HG02610 (cell line): ENCODE results near the gene PANX1.

Source experiments
- ATAC-seq: cut with Tn5 transposase; IDR thresholded peaks from one replicate; pipeline ENCODE4 v1.9.1; 2021; ENCODE audit warnings: mild to moderate bottlenecking, moderate library complexity; ENCODE audit not compliant: unreplicated experiment

PANX1 gene

DNA sequence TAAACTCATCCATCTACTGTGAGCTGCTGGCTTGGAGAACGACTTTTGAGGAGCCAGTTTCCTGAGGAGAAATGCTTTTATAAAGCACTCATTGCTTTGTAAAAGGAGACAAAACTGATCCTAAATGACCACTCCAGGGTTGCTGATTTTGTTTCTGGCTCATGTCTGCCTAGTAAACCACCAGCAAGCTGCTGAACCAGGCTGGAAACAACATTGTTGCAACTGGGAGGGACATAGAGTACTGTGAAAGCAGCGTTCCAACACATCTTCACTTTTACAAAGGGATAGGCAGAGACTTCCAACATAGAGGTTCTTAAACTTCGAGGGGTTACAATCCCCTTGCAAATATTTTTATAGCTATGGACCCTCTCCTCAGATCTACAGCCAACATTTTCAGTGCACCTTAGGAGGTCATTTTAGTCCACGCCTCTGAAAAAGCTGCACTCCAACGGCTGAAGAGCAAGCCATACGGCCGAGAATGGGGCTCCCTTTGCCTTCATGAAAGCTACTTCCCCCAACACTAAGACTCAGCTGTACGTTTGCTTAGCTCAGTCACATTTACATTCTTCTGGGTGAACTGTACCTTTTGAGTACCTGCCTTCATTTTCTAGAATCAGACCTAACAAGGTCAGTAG is 54.7 kb downstream of the PANX1 start:
- peak; percentile 8 for ATAC-seq

DNA sequence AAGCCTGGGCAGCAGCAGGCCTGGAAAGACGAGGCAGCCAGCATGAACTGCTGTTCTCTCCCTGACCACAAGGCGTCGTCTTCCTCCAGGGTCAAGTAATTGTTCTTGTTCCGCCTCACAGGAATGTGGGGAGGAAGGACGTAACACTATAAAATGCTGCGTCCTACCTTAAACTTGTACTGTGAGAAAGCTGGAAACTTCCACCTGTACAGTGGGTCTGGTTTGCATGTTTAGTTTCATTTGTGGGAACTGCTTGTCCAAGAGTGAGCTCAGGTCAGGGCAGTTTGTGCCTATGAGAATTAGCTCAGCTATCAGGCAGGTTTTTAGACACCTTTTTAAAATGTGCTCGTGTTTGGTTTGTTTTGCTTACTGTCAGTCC is 55.2 kb downstream of the PANX1 start:
- peak; percentile 72 for ATAC-seq

DNA sequence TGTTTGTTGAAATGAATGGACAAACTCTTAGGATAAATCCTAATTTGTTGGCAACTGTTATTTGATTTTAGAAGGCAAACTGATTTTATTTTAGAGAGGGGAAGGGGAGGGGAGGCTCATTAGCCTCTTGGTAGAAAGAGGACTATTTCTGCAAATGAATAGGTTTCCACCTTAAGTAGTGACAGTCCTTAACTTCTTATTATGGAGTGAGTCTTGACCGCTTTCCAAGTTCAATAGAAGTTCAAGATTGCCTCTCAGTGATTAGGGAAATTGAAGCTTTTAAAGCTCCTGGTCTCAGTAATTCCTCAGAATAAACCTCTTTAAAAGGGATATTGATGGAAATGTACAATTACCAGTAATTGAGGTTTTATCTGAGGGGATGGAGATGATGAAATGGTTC is 55.7 kb downstream of the PANX1 start:
- ATAC-seq: no peak

DNA sequence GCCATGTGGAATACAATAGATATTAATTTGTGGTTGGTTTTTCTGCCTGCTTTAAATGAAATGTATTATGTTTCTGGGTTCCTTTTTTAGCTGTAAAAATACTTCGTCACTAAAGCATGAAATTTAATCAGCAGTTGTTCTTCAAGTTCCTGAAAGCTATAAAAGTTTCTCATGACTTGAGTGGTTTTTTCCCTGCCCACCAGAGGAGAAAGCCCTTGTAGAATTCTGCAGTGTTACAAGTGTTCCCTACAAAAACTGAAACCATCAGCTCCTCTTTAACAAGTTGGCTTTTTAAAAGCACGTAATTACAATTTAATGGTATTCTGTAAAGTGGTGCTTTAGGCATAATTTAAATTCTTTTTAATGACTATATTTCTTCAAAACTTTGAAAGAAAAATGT is 56.2 kb downstream of the PANX1 start:
- no peak for ATAC-seq

DNA sequence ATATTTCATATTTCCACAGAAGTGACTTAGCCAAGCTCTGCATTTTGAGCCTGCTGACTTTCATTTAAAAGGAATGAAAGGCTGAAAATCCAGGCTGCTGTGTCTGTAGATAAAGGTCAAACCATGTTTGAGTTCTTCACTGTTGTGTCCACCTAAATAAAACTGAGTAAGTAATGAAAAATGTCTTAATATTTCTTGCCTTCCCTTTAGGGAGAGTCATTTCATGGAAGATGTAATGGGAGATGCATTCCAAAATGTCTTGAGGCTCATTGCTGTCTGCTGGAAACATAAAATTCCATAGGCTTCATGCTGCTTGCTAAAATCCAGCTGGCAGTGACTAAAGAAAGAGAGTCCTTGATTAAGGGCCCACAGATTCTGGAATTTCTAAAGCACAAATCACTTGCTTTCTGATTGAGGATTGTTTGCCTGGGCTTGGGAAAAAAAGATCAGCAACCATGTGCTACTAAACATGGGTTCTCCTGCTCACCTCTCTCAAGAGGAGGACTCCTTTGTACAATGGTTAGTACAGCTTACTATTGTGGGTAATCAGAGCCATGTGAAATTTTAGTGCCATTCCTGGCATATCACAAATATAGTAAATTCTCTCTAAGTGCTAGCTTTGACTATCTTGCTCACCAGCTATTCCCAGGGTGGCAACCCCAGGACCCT is 56.9 kb downstream of the PANX1 start:
- ATAC-seq: no peak

DNA sequence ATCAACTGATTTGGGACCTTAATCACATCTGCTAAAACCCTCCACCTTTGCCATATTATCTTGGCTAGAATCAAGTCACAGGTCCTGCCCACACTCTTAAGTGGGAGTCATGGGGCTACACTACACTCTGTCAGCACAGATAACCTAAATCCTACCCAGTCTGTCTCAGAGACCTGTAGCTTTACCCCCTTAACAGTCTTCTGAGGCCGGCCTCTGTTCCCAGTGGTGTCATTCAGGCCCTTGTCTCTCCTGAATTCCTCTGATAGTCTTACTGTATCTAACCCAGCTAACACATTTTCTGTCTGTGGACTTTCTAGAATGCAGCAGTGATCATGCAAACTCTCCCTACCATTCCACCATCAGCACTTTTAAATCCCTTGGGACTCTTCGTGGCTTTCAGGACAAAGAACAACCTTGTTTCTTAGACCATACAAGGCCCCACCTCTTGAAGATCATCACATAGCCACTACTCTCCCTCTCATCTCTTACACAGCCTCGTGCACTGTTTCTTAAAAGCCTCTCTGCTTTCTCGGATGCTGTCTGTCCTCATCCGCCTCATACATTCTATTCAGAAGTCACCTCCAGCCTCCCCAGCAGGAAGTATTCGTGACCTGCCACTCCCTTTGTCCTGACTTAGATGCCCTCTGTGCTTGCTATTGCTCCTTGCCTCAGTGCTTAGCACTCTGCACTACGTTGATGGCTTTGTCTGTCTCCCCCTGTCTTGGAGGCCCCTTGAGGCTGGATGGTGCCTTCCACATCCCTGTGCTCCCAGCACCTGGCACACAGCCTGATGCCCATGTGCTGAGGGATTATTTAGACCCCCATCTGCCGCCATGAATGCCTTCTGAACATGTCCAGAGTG is 57.9 kb downstream of the PANX1 start:
- ATAC-seq: no peak

DNA sequence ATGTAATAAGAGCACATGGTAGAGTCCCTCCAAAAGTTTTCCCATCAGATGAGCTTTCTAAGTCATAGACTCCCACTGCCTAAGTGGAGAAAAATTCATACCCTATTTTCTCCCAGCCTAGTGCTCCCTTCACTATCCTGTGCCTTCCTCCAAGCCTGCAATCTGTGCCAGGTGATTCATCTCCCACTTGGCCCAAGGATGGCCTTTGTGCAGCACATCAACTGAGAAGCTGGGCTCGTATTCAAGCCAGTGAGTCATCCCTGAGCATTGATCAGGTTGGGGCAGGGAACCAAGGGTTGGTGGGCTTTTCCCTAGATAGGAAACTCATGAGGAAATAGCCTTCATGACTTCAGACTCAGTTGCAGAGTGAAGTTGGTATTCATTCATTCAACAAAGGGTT is 64.6 kb downstream of the PANX1 start:
- ATAC-seq: no peak

DNA sequence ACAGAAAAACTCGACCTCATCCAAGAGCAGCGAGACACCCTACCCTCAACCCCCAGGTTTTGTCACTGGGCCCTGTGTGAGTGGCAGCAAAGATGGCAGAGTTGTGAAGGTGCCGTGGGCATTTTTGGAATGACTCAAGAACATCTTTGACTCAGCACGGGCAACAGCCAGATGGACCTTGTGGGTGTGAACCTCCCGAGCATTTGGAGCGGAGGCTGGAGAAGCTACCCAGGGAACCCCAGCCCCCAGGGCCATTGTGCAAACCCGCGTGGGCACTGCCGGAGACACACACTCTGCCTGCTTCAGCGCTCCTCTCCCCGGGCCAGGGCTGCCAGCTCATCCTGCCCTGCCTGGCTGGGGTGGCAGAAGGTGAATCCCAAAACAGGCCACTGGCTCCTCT is 66.1 kb downstream of the PANX1 start:
- no peak for ATAC-seq

DNA sequence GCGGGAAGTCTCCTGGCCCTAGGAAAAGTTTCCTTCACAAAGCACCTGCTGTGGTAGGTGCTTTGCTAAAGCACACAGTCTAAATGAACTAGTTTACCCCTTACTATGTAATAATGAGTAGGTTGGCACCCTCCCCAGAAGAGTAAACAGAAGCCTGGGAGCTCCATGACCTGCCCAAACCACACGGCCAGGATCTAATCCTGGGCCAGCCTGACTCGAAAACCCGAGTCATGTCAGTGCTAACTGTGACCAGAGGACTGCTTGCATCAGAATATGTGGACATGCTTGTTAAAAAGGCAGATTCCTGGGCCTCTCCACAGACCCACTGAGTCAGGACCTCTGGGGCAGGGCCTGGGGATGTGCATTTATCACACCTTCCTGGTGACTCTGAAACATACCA is 67.7 kb downstream of the PANX1 start:
- ATAC-seq: no peak

DNA sequence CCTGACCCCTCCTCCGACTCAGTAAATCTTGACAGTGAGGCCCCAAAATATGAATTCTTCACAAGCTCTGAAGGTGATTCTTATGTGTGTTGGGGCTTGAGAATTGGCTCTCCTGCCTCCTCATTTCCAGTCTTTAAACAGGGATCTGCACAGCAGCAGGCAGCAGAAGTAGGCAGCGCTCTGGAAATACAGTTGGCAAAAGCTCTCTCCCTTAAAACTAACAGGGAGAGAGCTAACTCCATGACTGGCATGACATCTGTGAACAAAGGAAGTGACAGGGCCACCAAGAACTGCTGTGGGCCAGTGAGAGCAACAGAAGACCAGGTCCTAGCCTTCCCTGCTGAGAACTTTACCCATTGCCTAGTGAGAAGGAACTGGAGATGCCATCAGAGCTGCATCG is 70.1 kb downstream of the PANX1 start:
- no peak for ATAC-seq

DNA sequence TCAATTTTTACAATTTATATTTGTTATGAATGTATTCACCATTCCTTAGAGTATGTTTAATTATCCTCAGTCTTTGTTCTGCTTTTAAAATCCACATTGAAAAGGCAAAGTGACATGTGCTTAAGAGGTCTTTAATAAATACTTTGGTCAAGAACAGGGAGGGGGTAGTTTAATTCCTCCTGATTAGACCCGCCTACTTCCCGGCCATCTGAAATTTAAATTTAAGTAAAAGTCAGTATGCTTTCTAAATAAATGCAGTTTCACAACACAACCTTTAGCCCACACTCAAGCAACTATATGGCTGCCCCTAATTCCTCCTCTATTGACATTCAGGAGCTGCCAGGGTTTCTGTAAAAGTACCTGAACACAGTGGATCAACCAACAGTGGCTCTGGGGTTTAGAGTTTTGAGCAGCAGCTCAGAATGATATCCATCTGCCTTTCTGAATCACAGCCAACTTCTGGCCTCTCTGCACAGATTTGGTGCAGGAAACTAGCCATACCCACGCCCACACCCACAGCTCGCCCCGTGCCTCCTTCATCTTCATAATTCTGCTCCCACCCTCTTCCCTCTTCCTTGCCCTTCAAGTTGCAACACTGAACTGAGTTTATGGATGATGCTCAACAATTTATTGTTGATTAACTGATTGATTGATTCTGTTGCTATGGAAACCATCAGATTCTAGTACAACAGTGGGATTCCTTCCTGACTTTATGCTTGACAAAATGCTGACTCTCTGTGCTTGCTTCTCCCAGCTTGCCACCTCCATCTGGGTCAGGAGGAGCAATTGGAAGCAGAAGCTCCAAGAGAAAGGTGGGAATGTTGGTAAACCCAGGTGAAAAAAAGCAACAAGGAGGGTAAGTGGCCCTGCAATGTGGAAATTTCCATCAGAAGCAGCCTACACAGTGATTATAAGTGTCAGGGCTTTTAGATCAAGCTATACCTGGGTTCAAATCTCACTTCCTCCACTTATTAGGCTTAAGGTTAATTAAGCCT is 70.8 kb downstream of the PANX1 start:
- ATAC-seq: no peak

DNA sequence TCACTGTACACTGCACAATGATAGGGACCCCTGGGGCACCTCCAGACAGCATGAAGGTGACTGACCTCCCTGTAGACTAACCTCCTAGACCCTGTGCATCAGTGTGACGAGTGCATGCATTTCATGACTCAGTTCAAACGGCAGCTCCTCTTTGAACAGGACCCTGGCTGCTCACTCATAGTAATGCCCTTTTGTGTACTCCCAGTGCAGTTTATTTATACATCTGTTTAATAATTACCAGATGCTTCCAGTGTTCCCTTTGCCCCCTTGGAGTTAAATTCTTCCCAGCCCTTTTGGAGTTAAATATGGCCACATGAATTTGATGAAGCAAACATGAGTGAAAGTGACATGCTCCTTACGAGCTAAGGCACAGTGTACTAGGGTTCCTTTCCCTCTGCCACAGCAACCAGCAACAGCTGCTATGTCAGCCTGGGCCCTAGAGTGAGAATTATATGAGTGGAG is 72.4 kb downstream of the PANX1 start:
- no peak for ATAC-seq

DNA sequence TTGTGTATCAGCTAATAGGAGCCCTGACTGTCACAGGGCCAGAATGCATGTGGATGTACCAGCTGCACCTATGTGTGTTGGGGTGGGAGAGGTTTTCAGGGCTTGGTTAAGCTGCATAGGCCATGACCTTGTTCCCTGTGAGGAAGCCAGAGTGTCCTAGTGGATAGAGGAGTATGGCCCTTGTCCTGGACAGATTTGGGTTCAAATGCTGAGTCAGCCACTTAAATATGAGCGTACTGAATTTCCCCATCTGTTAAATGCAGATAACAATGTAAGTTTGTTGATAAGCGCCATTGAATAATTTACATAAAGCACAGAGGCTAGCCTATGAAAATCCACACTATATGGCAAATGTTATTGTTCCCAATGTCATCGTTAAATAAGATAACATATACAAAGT is 74.4 kb downstream of the PANX1 start:
- ATAC-seq: no peak

DNA sequence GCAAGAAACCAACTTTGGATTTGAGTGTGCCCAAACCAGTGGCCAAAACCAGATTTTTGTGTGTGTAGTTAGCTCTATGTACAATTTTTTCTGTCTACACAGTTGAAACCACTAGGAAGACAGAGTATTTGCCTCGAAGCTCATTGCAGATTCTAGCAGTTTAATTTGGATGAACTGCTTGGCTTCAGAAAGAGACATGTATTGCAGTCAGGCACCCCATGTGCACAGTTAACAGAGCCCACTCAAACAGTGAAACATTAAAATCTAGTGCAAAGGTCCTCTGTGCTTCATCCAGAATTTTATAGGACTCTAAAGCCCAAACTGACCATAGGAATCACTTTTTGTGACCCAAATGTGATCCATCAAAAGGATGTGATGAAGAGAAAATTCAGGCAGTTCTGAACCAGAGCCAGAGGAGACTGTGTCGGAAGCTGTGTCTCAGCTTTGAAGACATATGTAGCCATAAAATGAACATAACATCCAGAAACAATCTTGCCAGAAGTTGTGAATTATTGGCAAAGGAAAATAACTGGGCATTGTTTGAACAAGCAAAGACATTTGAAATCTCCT is 82.7 kb downstream of the PANX1 start:
- no peak for ATAC-seq

DNA sequence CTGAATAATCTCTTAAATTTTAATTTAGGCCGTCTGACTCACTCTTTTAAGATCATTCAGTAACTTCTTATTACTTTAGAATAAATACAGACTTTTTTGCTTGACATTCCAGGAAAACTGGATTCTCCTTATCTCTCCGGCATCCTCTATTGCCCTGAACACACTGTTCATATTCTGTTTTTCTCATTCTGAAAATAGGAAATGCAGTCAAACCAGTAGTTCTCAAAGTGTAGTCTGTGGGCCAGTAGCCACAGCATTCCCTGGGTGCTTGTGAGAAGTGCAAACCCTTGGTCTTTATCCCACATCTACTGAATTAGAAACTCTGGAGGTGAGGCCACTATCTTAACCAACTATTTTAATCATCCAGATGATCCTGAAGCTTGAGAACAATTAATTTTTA is 84.3 kb downstream of the PANX1 start:
- ATAC-seq: no peak

DNA sequence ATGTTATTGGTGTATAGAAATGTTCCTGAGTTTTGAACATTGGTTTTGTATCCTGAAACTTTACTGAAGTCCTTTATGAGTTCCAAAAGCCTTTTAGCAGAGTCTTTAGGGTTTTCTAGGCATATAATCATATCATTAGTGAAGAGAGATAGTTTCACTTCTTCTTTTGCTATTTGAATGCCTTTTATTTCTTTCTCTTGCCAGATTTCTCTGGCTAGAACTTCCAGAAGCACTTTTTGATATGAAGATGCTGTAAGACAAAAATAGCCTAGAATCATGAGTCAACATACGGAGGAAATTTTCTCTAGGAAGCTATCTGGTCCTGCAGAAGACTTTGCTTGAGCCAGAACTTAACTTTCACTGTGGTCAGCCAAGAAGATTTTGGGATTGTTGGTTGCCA is 89.1 kb downstream of the PANX1 start:
- ATAC-seq: no peak

DNA sequence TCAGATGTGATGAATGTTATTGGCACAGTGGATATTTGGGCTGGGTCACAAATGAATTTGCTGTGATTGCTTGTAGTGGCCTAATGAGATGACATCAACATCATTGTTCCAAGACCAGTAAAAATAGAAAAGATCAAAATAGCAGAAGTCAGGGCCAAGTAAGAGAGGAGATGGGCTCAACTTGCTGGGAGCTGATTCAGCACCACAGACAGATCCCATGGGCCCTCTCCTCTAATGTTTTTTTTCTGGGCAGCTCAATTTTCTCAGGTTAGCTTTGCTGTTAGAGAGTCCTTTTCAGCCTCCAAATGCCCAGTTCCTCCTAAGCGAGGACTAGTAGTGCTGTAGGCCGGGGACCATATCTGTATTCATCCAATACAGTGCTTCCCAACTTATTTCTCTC is 89.7 kb downstream of the PANX1 start:
- ATAC-seq: no peak

DNA sequence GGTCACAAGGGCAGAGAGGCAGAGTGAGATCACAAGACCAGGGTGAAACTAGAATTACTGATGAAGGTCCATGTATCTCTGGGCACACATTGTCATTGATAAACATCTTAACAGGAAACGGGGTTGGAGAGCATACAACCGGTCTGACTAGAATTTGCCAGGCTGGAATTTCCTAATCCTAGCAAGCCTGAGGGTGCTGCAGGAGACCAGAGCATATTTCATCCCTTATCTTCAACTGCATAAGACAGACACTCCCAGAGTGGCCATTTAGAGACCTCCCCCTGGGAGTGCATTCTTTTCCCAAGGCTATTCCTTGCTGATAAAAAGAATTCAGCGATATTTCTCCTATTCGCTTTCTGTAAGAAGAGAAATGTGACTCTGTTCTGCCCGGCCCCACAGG is 91.1 kb downstream of the PANX1 start:
- no peak for ATAC-seq

DNA sequence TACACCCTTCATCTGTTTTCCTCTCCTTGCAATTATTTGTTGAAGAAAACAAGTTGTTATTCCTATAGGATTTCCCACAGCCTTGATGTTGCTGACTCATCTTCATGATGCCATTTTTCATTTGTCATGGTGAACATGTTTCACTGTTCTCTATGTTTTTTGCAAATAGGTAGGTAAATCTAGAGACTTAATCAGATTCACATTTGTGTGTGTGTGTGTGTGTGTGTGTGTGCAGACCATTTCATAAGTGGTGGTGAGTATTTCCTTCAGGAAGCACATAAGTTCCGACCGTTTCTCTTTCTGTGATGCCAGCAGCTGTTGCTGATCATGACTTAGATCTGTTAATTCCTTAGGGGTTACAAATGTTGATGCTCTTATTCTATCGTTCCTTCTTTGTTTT is 95.4 kb downstream of the PANX1 start:
- ATAC-seq: no peak
